Measurements from ENCODE around the gene RBM15B.
"Not testable (repeated sequence)": the region's sequence is repeated elsewhere in the genome, so short reads cannot be mapped to it uniquely, and the experiment has no call there.

RBM15B gene

DNA sequence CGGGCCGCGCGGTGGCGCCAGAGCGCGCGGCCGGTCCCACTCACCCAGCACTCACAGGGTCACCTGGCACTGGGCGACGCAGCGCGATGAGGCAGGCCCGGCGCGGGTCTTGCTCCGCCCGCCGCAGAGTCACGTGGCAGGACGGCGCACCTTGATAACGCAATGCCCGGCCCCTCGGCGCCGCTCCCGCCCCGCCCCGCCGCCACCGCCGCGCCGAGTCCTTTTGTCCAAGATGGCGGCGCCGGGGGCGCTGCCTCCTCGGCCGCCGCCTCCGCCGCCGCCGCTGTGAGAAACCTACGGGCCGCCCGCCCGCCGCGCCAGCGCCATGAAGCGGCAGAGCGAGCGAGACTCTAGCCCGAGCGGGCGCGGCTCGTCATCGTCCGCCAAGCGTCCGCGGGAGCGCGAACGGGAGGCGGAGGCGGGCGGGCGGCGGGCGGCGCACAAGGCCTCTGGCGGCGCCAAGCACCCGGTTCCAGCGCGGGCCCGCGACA lies at the start of gene RBM15B:
RBM15B (plus strand) TSS at position 211 of the 491 bp plus-strand sequence; CDS start at position 326, 115 bp downstream.
- DNase-seq (ENCODE audit: extremely low read depth in 1 of 2, low read depth in 1 of 2): peak; percentile 93 to 96

DNA sequence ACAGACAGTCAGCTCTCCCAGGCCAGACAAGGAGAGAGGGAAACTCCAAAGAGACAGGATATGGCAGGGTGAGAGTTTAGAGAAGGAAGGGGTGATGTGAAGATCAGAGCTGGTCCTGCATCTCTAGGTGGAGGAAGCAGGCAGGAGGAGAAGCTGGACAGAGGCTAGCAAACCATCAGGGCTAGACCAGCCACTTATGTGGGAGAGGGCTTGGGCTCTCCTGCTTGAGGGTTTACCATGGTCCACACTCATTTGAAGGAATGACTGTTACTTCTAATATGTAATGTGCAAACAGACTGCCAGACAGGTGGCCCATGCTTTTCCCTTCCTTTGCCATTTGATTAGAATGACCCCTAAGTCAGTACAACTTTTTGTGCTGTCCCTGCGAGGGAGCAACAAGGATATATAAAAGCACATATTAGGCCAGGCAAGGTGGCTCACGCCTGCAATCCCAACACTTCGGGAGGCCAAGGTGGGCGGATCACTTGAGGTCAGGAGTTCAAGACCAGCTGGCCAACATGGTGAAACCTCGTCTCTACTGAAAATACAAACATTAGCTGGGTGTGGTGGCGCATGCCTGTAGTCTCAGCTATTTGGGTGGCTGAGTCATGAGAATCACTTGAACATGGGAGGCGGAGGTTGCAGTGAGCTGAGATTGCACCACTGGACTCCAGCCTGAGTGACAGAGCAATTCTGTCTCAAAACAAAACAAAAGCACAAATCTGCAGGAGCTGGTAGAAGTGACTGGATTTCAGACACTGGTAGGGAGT lies 47.0 kb upstream of the RBM15B start:
- DNase-seq (ENCODE audit: extremely low read depth in 1 of 2, low read depth in 1 of 2): no peak

DNA sequence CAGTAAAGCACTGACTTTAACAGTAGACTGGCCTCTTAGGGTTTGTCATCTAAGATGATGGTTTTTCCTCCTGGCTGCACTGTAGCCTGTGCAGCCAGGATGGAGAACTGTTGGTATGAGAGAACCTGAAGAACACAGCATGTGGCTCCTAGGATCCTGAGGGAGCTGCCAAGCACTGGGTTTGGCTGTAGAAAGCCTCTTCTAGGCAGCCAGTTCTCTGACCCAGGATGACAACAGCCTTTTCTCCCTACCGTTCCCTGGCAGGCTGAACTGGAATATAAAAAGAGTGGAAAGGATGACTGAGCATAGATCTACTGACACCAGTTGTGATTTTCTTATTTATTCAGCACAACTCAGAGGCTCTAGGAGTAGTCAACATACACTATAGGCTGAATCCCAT lies 40.3 kb upstream of the RBM15B start:
- DNase-seq (ENCODE audit: extremely low read depth in 1 of 2, low read depth in 1 of 2): no peak

- DNase-seq (ENCODE audit: extremely low read depth in 1 of 2, low read depth in 1 of 2): no peak
Observed at GRCh38 chr3:51353131-51353530, 38.0 kb upstream of the RBM15B start.

DNA sequence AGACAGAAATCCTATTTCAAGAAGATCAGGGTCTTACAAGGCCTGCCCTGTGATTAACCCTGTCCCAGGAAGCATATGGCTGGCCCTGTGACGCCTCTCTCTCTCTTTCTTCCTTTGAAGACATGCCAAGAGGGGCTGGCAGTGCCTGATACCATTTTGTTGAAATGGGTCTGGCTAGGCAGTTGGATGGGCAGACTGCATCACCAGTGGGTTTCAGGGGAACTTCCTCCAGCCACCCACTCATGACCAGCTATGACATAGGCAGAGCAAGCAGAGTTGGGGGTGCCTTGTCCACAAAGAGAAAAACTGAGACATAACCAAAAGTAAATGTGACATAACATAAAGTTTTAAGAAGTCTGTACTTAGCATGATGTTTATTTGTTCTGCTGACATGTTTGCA lies 37.4 kb upstream of the RBM15B start:
- DNase-seq (ENCODE audit: extremely low read depth in 1 of 2, low read depth in 1 of 2): peak in 1 of 2 donors; percentile 8

DNA sequence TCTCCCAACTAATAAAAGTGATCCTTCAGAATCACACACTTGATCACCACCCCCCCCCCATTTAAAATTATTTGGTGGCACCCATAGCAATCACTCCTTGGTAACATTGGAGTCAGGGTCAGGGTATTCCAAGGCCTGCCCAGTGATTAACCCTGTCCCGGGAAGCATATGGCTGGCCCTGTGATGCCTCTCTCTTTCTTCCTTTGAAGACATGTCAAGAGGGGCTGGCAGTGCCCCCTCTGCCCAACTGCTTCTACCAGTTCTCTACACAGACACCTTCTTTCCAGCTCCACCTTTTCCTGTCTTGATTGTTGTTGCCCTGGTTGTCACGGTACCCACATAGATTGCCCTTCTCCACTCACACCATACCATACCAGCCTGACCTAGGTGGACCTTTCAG lies 36.9 kb upstream of the RBM15B start:
- no peak for DNase-seq (ENCODE audit: extremely low read depth in 1 of 2, low read depth in 1 of 2)

- DNase-seq (ENCODE audit: extremely low read depth in 1 of 2, low read depth in 1 of 2): no peak
Observed at GRCh38 chr3:51354731-51355615, 36.1 kb upstream of the RBM15B start.

- no peak for DNase-seq (ENCODE audit: extremely low read depth in 1 of 2, low read depth in 1 of 2)
Observed at GRCh38 chr3:51355891-51356578, 35.0 kb upstream of the RBM15B start.

DNA sequence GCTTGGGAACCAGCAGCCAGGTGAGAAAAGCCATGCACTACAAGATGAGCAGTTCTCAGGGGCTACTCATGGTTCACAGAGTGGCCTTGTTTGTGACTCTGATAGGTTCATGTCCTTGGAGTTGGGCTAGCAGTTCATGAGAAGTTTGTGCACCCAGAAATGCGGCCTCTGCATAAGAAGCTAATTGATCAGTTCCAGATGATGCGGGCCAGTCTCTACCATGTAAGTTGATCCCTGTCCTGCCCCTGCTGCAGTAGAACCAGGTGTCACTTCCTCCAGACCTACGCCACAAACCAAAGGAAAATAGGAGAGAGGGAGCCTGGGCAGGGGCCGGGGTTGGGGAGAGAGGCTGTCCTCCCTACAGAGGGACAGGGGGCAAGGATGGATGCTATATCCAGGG lies 33.2 kb upstream of the RBM15B start:
- no peak for DNase-seq (ENCODE audit: extremely low read depth in 1 of 2, low read depth in 1 of 2)

- no peak for DNase-seq (ENCODE audit: extremely low read depth in 1 of 2, low read depth in 1 of 2)
Observed at GRCh38 chr3:51358981-51359380, 32.1 kb upstream of the RBM15B start.

DNA sequence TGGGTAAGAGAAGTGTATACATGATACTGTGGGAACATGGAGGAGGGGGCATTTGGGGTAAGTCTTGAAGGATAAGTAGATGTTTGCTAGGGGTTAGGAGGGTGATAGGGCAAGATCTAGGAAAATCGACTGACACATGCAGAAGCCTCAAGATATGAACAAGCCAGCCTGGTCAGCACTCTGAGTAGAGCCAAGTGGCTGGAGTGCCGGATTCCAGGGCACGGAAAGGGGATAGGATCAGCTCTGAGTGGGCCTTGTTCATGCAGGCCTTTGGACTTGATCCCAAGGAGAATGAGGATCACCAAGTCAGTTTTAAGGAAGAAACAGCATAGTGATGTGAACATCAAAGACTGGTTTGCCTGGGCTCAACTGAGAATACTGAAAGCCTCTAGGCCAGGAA lies 30.3 kb upstream of the RBM15B start:
- no peak for DNase-seq (ENCODE audit: extremely low read depth in 1 of 2, low read depth in 1 of 2)

DNA sequence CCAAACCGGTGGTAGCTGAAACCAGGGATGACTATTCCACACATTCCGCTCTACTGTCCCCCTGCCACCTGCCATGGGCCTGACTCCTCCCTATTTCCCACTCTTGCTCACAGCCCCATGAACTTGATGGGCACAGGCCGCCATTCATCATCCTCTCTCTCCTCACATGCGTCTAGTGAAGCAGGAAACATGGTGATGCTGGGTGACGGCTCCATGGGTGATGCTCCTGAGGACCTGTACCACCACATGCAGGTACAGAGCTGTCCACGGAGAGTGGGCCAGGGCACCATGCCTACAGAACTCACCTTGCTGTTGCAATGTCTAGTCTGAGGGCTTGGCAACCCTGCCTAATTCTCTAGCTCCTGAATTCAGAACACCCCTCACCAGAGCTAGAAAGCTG lies 29.3 kb upstream of the RBM15B start:
- DNase-seq (ENCODE audit: extremely low read depth in 1 of 2, low read depth in 1 of 2): no peak

DNA sequence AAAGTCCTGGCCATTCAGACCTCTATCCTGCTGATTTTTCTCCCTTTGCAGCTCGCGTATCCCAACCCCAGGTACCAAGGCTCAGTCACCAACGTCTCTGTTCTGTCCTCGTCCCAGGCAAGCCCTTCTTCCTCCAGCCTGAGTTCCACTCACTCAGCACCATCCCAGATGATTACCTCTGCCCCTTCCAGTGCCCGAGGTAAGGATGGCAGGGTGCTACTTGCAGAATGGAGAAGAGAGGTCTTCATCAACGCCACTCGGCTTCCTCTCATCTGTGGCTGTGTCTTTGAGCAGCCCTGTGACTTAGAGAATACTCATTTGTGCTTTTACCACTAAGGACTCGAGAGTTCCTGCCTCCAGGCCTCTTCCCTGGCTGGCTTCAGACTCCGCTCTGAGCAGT lies 28.6 kb upstream of the RBM15B start:
- DNase-seq (ENCODE audit: extremely low read depth in 1 of 2, low read depth in 1 of 2): no peak

GRCh38 chr3:51368276-51368675 lies 22.8 kb upstream of the RBM15B start:
- DNase-seq (ENCODE audit: extremely low read depth in 1 of 2, low read depth in 1 of 2): not testable (repeated sequence)

- no peak for DNase-seq (ENCODE audit: extremely low read depth in 1 of 2, low read depth in 1 of 2)
Observed at GRCh38 chr3:51371943-51372557, 19.0 kb upstream of the RBM15B start.

DNA sequence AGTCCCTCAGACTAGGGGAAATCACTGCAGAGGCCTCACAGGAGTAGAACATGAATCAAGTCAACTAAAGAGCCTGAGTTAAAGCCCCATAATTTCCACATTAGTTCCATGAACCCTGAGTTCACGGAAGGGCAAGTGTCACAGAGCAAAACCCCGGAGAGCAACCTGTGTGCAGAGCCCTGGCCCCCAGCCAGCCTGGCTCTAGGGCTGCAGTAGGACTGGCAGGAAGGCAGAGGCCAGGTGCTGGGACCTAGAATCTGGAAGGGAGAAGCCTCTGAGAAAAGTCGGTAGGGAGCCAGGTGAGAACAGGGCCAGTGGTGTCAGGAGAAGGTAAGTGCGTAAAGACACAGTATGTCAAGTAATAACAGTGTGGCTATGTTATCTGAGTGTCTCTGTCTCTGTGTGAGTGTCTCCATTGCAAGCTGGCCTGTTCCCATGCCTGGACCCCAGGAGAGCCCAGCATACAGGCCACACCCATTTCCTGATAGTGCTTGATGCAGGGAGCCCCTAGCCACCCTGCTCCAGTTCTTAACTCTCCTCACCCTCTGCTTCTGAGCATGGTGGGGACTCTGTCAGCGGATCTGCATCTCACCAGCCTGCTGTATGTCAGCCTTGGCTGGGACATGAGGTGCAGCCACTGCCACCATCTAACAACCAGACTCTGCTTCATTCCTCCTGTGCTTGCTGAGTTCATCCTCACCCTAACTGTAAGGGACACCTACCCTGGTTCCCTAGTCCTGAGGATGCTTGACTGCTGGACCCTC lies 17.2 kb upstream of the RBM15B start:
- no peak for DNase-seq (ENCODE audit: extremely low read depth in 1 of 2, low read depth in 1 of 2)

GRCh38 chr3:51374456-51374855 lies 16.6 kb upstream of the RBM15B start:
- no peak for DNase-seq (ENCODE audit: extremely low read depth in 1 of 2, low read depth in 1 of 2)

- no peak for DNase-seq (ENCODE audit: extremely low read depth in 1 of 2, low read depth in 1 of 2)
Observed at GRCh38 chr3:51375136-51375535, 15.9 kb upstream of the RBM15B start.

- DNase-seq (ENCODE audit: extremely low read depth in 1 of 2, low read depth in 1 of 2): no peak
Observed at GRCh38 chr3:51375571-51375970, 15.5 kb upstream of the RBM15B start.

DNA sequence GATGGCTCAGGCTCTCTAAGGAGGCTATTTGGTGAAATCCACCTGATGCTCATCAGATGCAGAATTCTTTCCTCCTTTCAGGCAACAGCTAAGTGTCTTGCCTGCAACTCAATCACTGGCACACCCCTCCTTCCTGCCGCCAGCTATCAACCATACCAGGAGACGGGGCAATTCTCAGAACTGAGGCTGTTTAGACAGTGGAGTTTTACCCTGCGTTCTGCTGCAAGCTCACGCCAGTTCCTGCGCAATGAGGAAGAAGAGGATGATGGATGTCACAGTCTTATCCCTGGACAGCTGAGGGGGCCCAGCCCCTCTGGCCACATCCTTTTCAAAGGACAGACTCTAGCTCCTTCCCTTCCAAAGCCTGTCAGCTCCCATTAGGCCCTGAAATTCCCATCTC lies 13.0 kb upstream of the RBM15B start:
- no peak for DNase-seq (ENCODE audit: extremely low read depth in 1 of 2, low read depth in 1 of 2)
